Muscle of back (tissue), 11 donors: ENCODE measurements around the gene GABARAP. TPM values are rescaled to one million over a fixed set of nuclear protein-coding genes. Genes with fewer than 3 reads are reported as not detected.
"Not testable (repeated sequence)": the region's sequence is repeated elsewhere in the genome, so short reads cannot be mapped to it uniquely, and the experiment has no call there.

Experiments
- DNase-seq, 3 donors: peaks; one replicate each; pipeline versions ENCODE4 v3.0.0 to v3.0.0-alpha.2; 2013
- polyA plus RNA-seq, 10 donors: library from polyadenylated mRNA; unstranded; fragments of 120-200 nt; gene quantifications; one replicate each; pipeline ENCODE4 v1.2.1, GENCODE V29; 2013; ENCODE audit not compliant: insufficient read length in 10 of 10

GABARAP gene
- polyA plus RNA-seq, 10 donors = 271 to 406 (median 306) TPM

DNA sequence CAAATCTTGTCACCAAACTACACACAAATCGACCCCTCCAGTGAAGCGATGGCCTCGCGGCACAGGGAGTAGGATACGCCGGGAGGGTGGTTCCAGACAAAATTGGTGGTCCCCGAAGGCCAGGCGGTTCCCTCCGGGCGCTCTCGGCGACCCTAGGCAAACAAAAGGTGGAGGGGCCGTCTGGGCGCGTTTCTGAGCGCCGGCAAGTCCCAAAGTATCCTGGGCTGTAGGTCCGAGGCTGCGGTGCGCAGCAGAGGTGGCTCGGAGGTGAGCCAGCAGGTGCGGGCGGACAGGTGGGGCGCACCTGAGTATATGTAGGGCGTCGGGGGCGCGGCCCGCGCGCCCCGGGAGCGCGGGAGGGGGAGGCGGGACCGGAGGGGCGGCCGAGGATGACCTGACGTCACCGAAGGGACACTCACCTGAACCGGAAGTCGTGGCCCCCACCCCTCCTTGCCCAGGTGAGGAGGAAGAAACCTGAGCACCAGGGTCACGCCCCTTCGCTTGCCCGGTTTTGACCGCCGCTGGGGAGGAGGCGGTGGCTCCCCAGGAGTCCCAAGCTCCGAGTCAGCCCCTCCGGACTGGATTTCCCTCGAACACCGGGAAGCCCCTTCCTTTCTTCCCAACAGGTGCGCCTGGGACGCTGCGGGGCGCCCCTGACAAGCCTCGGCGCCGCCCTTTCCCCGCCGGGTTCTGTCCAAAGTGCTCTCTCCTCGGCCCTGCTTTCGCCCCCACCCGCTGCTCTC lies 20.1 kb upstream of the GABARAP start, which contains the start of gene CLDN7:
Gene CLDN7 (minus strand): TSS at position 287 of the 743 bp plus-strand sequence. CDS start 435 bp downstream, outside the sequence.
- no peak for DNase-seq

DNA sequence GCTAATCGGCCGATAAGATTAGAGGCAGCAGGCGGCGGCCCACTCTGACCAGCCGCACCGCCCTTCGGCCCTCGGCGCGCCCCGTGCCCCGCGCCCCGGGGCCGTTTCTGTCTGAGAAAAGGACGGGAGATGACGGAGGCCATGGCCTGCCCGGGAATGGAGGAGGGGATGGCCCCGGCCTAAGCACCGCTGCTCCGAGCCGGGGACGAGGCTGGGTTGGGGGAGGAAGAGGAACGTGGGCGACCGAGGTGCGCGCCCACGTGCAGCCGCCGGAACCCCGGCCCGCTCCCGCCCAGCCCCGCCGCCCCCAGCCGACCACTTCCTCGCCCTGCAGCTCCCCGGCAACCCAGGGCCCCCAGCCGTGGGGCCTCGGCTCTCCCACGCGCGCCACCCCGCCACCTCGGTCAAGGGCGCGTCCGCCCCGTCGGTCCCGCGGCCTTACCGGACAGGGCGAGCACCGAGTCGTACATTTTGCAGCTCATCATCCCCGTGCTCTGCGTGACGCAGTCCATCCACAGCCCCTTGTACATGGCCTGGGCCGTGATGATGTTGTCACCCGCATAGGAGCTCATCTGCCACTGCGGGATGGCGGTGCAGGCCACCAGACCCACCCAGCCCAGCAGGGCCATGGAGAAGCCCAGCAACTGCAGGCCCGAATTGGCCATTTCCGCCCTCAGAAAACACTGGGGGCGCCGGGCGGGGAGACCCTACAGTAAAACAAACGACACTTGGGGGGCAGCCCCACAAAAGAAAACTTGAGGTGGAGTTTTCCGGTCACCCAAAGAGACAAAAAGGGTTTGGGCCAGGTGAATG lies 19.3 kb upstream of the GABARAP start:
- DNase-seq = peak in 1 of 3 donors; percentile 31

- peak in 1 of 3 donors; percentile 59 for DNase-seq
Measured at GRCh38 chr17:7260651-7261378, 18.6 kb upstream of the GABARAP start.

DNA sequence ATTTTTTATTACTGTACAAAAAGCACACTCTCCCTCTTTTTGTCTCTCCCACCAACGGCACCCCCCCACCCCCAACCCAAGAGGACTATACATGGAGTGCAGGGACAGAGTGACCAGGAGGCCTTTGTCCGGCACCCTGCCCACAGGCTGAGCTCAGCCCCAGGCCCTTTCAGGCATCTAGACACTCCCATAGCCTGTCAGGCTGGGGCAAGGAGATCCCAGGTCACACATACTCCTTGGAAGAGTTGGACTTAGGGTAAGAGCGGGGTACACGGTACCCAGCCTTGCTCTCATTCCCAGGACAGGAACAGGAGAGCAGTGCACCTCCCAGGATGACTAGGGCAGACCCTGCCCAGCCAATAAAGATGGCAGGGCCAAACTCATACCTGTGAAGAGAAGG lies 17.9 kb upstream of the GABARAP start:
- no peak for DNase-seq

DNA sequence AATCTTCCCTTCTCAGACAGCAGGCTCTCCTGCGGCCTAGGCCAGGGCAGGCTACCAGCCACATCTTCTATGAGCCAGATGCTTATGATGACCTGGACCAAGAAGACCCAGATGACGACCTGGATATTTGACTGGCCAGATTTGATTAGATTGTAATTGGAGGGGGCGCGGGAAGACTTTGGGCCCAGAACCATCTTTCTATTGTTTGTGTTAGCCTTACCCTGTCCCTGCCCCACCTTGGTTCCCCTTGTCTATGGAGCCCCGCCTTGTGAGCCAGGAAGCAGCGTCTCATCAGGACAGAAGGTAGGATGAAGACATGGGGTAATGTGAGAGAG lies 17.3 kb upstream of the GABARAP start:
- DNase-seq = no peak

GRCh38 chr17:7258731-7259554 lies 16.7 kb upstream of the GABARAP start:
- no peak for DNase-seq

DNA sequence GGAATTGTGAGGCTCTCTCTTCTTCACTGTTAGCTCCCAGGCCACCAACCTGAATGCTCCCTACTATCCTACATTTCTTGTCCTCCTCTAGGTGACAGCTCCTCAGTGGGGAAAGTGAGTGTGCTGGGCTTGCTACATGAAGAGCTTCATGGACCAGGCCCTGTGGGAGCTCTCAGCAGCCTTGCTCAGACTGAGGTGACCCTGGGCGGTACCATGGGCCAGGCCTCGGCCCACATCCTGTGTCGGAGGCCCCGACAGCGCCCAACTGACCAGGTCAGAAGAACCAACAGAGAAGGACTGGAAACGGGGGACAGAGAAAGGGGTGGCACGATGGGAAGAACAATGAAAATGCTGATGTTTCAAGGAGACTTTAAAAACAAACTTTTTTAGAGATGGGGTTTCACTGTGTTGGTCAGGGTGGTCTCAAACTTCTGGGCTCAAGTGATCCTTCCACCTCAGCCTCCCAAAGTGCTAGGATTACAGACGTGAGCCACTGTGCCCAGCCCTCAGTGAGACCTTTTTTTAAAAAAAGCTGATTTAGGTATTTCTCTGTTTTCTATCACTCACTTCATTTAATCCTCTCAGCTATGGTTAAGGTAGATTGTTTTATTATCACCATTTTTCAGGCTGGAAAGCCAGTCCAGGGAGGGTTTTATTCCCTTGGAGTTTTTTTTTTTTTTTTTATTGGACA lies 14.7 kb upstream of the GABARAP start:
- DNase-seq = no peak

GRCh38 chr17:7254511-7254910 lies 12.3 kb upstream of the GABARAP start:
- DNase-seq = no peak

DNA sequence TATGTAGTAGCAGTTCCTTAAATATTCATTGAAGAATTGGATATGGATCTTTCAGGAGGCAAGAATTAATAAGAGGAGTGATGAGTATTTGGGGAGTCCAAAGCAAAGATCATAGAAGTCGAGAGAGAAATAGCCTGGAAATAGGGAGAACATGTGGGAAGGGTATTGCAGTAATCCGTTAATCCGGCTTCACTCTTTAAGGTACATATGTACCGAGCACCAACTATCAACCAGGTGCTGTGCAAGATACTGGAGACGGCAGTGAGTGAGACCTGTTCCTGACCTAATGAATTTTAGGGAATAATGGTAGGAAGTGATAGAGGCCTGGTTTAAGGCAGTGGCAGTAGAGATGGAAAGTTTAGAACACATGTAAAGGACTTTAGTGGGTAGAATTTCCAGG lies 10.8 kb upstream of the GABARAP start:
- DNase-seq = no peak

DNA sequence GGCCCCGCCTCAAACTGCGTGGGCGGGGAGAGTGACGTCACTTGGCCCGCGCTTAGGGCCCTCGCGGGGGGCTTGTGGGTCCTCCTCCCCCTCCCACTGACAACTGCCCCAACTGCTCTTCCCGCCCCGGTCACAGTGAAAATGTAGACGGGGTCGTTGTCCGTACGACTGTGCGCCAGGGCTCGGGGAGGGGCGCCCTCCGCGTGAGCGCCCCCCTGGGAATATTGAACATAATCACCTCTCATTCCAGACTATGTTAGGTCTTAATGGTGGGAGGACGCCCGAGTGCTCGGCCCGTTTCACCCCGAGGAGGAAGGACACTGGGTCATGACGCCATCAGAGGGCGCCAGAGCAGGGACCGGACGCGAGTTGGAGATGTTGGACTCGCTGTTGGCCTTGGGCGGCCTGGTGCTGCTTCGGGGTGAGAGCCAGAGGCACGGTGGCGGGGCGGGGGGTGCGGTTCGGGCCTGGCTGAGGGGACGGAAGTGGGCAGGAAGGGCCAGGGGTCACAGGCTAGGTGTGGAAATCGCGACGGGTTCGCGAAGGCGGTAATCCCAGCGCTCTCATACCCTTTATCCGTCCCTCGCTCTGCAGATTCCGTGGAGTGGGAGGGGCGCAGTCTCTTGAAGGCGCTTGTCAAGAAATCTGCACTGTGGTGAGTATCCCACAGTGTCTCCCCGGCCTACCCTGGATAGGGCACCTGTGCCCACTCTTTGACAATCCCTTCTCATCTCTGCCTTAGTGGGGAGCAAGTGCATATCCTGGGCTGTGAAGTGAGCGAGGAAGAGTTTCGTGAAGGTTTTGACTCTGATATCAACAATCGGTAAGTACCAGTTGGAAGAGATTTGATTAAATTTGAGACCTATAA lies 10.2 kb upstream of the GABARAP start, which contains the start of gene ELP5:
Gene ELP5 (plus strand): TSS at position 40 of the 868 bp plus-strand sequence. CDS start 336 bp downstream, at position 376.
- peak; percentile 94 to 98 (median 95) for DNase-seq

GRCh38 chr17:7251661-7252175 lies 9.5 kb upstream of the GABARAP start, which contains the start of gene CTDNEP1:
Gene CTDNEP1, minus strand, starts transcription at chr17:7251734. Its CDS starts 438 bp downstream, at chr17:7251296.
- peak; percentile 100 for DNase-seq

- DNase-seq = peak in 2 of 3 donors; percentile 46 to 58
Measured at GRCh38 chr17:7250695-7251627, 8.7 kb upstream of the GABARAP start.

DNA sequence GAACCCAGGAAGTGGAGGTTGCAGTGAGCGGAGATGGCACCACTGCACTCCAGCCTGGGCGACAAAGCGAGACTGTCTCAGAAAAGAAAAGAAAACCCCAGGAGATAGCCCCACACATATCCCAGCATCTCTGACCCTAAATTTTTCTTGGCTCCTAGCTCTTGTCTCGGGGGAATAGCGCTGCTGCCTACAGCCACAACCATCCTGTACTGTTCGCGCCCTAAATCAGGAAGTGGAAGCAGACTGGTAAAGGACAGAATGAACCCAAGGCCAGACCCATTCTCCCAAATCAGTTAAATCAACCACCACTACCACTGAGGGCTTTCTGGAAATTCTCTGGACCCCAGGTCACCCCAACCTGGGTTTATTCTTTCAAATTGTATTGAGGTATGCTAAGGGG lies 7.6 kb upstream of the GABARAP start:
- no peak for DNase-seq

DNA sequence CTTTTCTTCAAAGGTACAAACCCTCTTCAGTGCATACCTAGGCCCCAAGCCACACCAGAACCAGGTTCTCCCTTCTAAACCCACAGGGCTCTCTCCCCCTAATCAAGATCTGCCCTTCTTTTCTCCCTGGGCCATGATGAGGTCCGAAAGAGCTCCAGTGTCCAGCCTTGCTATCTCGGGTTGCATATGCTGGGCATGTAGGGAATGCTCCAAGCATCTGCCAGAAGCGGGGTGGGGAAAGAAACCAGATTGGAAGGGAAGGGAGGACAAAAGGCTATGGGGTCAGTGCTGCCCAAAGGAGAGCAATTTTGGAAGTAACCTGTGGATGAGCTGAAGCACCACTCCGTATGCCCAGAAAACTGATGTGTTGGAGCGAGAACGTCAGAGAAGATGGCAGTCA lies 7.0 kb upstream of the GABARAP start:
- no peak for DNase-seq

DNA sequence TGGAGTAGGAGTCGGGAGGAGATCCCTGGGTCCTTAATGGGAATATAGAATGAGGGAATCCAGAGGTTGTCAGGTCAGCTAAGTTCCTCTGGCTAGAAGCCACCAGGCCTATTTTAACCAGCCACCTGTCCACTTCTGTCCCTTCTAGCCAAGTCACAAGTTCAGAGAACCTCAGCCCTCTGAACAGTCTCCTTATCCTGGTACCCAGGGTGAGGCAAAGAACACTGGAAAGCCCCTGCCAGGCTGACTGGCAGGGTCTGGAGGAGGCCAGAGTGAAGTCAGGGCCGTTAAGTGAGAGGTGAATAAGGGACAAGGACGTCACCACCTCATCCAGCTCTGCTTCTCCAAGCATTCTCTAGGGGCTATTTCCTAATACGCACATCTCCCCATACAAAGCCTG lies 6.5 kb upstream of the GABARAP start:
- peak in 1 of 3 donors; percentile 63 for DNase-seq

GRCh38 chr17:7246779-7247178 lies 4.5 kb upstream of the GABARAP start:
- no peak for DNase-seq

- not testable (repeated sequence) for DNase-seq
Measured at GRCh38 chr17:7243838-7244237, 1.6 kb upstream of the GABARAP start.

DNA sequence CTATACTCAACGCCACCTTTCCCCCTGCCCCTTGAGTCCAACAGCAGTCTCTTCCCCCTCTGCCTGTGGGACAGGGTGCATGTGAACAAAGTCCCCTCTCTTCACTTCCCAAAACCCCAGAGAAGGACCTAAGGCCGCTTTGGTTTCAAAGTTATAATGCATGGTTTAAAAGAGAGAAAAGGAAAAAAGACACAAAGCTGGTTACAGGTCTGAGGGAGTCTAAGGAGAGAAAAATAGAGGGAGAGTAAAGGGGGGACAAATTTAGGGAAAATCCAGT lies 1.1 kb upstream of the GABARAP start:
- DNase-seq = no peak
